GM19023 (cell line): ENCODE results near the gene NTN1.

Source experiments
- ATAC-seq: cut with Tn5 transposase; IDR thresholded peaks from one replicate; pipeline ENCODE4 v1.9.1; 2021; ENCODE audit warnings: mild to moderate bottlenecking, moderate library complexity; ENCODE audit not compliant: unreplicated experiment

Gene NTN1

DNA sequence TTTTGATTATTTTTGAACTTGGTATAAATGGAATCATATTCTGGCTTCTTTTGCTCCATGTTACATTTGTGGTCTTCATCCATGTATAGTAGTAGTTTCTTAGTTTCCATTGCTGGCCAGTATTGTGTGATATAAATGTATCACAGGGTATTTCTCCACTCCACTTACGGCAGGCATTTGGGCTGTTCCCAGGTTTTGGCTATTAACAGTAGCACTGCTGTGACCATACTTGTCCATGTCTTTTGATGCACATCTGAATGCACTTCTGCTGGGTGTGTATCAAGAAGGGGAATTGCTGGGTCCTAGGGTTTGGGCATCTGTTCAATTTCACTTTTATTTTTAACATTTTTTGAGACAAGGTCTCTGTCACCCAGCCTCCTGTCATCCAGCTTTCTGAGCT, 13.9 kb downstream of the NTN1 start:
- ATAC-seq: no peak

DNA sequence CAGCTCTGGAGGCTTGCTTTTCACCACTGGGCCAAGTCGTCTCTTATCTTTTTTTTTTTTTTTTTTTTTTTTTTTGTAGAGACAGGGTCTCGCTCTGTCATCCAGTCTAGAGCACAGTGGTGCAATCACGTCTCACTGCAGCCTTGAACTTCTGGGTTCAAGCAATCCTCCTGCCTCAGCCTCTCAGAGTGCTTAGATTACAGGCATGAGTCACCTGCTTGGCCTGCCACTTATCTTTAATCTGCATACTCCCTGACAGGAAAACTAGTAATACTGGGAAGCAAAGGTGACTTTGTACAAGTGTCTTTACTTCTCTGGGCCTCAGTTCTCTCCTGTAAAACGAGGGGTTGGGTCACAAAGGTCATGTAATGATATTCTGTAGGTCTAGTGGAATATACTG, 15.0 kb downstream of the NTN1 start:
- no peak for ATAC-seq

DNA sequence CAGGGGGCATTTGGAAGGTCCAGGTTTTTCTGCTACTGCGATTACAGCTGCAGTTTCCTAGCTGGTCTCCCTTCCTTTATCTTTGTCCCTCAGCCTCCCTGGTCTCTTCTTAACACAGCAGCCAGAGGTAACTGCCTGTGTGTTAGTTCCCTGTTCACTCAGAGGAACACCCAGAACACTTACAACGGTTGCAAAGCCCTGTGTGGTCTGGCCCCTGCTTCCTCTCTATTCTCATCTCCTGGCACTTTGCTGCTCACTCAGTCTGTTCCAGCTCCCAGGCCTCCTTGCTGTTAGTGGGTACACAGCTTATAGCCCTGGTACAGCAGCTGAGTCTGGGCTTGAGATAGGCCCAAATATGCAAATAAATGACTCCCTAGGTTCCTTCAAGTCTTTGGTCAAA, 16.4 kb downstream of the NTN1 start:
- no peak for ATAC-seq

DNA sequence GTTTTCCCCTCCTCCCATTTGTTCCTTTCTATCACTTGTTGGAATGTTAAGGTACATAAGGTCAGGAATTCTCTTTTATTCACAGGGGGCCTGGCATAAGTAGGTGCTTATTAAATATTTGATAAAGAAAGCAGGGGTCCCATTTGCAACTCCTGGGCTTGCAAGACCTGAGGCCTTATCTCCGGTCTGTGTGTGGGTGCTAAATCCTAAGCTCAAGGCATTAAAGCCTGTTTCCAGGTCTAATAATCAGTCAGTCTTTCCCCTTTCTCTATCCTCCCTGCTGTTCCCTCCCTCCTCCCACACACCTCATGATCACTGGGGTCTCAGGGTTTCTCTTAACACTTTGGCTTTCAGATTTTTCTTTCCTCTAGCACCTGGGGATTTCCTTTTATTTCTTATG, 17.1 kb downstream of the NTN1 start:
- no peak for ATAC-seq

DNA sequence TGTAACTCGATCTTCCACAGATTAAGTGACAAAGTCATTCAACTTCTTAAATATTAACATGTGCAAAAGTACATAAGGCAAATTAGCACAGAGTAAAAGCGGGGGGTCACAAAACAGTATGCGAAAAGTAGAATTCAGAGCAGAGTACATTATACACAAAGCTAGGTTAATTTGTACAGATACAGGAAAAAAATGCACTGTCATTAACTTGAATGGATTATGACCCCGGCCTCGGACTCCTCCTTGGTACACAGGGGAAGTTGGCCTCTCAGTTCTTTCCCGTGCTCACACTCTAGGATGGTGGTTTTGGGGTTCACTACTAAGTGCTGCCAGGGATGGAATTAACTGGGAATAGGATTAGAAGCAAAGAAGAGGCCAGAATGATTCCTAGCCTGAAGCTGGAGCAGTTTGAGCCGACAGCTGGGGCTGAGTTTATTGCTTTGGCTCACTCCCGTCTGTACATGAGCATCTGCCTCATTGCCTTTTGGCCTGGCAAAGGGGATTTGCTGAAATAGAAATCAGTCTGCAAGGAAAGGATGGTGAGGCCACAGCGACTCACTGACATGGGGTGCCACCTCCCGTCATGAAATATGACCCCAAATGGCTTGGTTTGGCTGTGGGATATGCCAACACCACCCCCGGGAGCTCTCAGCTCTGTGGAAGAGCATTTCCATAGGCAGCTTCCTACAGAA, 23.6 kb downstream of the NTN1 start:
- ATAC-seq: no peak

DNA sequence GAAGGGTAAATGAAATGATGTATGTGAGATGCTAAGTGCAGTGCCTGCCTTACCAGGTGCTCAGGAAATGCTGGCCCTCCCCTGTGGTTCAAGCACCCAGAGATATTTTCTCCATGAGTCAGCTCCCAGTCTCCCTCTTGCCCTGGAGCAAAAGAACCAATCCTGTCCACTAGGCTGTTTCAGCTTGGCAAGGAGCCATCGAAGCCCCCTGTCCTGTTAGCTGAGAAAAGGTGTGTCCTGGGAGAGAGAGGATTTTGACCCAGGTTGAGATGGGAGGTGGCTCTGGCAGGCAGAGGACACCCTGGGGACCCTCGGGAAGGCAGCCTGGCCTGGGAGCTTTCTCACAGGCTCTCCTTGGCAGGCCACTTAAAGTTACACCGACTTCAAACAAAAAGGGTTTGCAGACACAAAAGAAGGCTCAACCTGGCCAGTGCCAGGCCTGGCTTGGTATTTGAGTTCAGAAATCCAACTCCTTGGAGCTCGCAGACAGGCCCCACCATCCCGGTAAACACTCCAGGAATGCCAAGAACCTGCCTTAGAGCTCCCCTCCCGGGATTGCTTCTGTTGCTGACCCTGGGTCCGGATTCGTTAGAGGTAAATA, 29.6 kb downstream of the NTN1 start:
- no peak for ATAC-seq

DNA sequence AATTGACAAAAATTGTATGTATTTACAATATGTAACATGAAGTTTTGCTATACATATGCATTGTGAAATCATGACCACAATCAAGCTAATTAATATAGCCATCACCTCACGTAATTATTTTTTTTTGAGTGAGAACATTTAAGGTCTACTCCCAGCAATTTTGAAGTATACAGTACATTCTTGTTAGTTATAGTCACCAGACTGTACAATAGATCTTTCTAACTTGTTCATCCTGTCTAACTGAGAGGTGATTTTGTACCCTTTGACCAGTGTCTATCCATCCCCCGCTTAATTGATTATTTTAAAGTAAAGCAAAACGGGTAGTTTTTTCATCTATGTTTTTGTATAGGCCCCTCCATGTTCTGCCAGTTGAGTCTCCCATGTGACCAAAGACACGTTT, 30.3 kb downstream of the NTN1 start:
- ATAC-seq: no peak

DNA sequence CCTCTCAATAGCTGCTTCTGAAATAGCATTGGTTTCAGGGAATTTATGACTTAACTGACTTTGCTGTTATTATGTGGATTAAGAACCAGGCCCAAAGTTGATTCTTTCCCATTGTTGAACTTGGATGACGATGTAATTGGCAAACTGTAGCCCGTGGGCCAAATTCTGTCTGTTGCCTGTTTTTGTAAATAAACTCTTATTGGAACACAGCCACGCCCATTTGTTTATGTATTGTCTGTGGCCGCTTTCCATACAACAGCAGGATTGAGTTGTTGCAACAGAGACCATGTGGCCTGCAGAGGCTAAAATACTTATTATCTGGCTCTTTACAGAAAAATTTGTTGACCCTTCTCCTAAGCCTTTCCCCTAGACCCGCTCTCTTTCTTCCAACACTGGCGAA, 31.6 kb downstream of the NTN1 start:
- no peak for ATAC-seq

DNA sequence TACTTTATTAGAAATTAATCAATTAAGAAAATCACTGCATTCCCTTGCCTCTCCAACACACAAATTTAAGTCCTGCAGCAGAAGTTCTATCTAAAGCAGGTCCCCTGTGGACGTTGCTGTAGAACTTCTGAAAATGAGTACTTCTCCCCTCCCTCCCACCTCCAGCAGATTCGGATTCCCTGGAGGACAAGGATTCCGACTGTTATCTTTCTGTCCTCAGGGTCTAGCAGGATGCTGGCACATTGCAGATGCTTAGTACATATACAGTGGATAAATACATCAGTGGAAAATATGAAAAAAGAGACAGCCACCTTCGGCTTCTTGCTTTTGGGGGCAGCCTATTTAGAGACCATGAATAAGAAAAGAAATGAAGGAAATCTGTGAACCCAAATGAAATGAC, 32.1 kb downstream of the NTN1 start:
- ATAC-seq: no peak

DNA sequence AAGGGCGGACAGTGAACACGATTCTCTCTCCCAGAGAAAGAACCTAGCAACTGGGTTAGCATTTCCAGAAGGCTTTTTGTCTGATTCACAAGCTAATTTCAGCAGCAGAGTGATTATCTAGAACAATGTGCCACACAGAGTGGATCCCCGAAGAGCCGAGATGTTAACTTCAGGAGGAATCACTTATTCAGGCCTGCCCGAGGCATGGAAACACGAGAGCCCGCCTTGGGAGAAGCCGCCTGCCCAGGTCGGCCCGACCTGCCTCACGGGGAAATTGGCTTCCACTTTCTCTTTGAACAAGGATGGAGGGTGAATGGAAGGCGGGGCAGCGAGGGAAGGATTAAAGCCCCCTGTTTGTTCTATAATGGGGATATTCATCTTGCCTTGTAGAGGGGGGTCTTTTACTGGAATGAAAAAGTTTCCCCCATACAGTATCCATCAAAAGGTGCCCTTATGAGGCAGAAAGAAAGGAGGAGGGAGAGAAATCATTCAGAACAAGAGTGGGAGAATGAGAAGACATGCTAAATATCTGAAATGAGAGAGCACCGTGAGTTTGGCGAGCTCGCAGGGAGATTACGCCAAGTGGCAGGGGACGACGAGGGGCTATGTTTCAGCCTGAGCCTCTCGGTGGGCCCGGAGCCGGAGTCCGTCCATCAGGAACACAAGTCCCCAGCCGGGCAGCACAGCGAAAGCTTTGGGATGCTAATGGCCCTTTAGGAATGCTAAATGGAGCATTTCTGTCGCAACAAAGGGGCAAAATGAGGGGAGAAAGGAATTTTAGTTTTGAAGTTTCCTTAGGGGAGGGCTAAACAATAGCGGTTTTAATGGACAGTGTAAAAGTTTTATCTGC, 33.0 kb downstream of the NTN1 start:
- no peak for ATAC-seq

DNA sequence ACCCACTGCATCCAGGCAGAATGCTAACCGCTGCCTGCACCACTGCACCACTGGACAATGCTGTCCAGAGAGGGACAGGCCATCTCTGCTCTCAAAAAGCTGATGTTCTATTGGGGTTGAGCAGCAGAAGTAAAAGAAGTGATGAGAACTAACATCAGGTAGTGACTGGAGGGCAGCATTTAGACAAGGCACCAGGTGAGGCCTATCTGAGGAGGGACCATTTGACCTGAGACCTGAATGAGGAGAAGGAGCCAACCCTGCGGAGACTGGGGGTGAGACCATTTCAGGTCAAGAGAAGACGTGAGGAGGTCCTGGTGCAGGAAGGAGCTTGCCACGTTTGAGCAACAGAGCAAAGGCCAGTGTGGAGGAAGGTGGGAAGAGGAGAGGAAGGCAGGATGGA, 34.0 kb downstream of the NTN1 start:
- no peak for ATAC-seq

DNA sequence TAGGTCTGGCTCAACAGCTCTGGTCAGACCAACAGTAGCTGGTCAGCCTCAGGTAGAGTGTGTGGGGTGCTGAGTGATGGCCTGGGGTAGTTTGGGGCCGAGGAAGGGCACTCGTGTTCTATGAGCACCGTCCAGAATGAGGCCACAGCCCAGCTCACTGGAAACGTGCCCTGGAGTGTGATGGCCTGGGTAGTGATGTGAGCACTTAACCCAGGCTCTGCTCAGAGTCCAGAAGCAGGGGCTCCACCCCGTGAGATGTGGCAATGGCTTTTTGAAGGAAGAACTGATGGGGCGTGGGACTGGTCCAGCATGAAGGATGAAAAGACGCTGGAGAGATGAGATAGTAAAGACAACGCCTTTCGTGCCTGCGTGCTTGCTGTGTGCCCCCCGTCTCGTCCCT, 35.3 kb downstream of the NTN1 start:
- ATAC-seq: no peak

DNA sequence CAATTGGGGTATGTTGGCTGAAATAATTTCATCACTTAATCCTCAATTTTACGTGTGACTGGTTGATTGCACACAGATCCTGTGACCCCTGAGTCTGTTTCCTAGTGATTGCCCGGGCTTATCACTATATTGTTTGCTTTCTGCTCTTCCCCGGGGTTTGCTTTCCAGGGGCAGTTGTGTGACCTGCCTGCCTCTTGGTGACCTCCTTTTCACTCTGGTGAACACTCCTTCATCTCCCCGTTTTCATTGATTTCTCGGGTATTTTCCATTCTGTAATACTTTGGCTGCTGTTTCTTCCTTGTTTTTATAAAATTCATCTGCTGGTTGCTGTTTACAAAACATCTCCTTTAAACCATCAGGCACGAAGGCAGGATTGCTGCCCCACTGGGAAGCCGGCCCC, 36.0 kb downstream of the NTN1 start:
- ATAC-seq: no peak

DNA sequence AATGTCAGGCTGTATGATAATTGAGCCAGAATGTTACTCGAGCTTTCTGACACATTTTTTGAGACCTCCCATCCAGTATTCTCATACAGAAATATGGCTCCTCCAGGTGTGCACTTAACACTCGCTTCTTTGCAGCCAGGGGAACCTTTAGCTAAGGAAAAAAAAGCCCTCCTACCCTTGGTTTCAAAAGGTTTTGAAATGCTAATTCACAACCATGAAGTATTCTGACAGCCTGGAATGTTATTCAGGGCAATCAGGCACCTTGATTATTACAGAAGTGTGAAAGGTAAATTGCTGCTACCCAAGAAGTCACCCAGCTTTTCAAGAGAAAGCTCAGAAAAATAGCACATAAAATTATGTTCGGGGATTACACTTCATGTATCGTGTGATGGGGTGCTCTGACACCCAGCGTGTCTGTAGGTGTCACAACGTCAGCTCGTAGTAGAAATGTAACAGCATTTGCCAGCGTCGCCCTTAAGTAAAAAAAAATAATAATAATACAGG, 41.1 kb downstream of the NTN1 start:
- no peak for ATAC-seq

DNA sequence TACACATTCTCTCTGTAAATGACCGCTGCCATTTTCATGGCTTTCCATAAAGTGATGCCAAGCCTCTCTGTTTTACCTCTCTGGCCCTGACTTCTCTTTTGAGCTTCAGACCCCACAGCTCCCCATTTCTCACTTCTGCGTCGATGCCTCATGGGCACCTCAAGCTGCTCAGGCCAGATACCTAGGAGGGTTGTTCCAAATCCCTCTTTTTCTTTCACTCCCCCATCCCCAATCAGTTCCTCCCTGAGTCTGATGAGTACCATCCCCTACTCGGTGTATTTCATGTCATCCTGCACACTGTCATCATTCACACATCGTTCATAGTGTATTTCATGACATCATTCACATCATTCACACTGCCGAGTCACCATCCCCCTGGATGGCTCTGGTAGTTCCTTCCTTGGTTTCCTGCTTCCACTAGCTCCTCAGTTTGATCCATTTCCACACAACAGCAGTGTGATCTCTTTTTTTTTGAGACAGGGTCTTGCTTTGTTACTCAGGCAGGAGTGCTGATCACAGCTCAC, 43.1 kb downstream of the NTN1 start:
- no peak for ATAC-seq

DNA sequence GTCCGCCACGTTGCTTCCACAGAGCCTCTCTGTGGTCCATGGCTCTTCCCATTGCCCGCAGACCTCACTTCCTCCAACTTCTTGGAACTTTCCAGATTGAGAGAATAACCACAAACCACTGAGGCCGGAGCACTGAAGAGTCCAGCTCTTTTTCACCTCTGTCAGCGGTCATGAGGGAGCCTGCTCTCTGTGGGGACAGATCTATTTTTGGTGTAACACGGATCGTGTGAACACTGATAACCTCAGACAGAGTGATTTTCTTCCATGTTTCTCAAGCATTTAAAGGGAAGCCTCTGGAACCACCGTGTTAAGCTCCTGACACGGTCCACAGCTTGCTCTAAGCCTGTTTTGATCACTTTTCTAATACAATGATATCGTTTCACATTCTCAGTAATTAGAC, 49.7 kb downstream of the NTN1 start:
- no peak for ATAC-seq

DNA sequence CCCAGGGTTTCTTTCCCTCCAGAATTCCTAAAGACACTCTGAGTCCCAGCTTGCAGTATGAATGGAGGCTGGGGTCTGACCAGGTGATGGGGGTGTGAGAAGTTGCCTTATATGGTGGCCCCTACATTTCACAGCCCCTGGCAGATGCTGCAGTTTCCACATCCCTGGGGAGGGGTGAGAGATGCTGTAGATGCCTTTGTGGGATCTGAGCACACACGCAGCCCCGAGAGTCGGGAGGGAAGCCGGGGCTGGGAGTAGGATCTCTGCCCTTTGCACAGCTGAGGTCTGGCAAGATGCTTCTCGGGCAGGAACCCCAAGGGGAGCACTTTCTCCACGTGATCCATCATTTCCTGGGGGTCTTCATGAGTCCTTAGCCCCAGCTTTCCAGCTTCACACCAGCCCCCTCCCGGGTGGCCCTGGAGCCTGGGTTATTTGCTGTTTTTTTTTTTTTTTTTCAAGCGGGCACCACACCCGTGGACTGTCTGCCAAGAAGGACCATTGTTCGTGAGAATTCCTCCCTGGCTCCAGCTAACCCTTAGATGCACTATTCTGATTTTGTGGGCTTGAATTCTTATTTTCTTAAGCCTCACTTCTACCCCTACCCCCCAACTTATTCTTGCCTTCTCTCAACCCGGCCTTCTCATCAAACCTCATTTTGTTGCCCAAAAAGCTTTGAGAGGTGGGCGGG, 50.6 kb downstream of the NTN1 start:
- no peak for ATAC-seq

DNA sequence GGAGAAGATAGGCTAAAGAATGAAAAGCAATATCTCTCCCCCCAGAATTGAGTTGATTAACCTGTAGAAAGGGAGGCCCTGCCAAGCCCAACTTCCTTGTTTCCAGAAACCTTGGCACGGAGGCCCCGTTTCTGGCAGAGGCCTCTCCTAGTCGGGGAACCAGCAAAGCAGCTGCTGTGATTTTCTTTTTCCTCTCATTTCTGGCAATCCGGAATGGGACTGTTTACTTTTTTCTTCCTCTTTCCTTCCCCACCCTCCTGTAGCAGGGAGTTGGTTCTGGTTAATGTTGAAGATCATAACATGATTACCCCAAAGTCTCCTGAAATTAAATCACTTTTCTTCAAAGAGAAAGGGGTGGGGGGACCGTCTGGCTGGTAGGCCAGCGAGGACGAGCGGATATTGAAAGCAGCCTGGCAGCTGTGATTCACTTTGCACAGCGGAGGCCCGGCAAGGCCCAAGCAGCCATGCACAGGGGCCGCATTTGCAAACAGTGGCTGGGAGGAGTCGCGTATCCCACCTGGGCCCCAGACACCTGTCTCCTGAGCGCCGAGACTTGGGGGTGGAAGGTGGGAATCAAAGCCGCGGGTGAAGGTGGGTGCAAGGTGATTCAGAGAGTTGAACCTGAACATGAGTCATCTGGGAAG, 51.5 kb downstream of the NTN1 start:
- ATAC-seq: no peak

DNA sequence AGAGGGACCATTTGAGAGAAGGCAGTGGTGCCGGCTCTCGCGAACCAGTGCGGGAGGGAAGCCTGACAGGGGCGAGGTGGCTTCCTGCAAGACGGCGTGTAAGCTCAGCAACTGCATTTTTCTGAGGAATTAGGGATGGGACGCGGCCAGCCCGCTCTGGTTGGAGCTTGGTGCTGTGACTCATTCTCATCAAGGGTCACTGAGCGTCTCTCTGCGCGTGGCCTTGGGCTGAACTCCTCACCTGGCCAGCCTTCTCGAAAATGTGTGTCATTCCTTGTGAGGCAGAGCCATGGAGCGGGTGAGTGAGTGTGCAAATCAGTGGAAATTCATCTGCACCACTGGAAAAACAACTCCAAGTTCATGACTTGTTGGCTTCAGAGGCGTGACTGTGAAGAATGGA, 52.8 kb downstream of the NTN1 start:
- ATAC-seq: no peak

DNA sequence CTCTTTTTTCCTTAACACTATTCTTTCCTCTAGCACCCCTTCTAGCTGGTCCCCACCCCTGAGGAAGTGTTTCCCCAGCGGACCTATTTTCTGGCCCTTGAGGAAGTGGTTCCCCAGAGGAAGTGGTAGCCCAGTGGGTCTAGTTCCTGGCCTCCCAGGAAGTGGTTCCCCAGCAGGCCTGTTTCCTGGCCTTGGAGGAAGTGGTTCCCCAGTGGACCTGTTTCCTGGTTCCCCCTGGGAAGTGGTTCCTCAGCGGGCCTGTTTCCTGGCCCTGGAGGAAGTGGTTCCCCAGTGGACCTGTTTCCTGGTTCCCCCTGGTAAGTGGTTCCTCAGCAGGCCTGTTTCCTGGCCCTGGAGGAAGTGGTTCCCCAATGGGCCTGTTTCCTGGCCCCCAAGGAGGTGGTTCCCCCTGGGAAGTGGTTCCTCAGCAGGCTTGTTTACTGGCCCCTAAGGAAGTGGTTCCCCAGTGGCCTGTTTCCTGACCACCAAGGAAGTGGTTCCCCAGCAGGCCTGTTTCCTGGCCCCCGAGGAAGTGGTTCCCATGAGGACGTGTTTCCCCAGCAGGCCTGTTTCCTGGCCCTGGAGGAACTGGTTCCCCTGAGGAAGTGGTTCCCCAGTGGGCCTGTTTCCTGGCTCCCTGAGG, 58.3 kb downstream of the NTN1 start:
- ATAC-seq: no peak
